CD4-positive, CD25-positive, alpha-beta regulatory T cell (primary cell): ENCODE results near the gene IL12RB2. TPM values are rescaled to one million over a fixed set of nuclear protein-coding genes. Genes with fewer than 3 reads are reported as not detected.
"Not testable (repeated sequence)": the region's sequence is repeated elsewhere in the genome, so short reads cannot be mapped to it uniquely, and the experiment has no call there.

Experiments
- ATAC-seq, 2 donors: fragments of 150-1000 bp; cut with Tn5 transposase; one replicate each; pipeline ENCODE4 v1.10.0; 2021; ENCODE audit warnings: low read depth in 2 of 2, moderate number of reproducible peaks in 2 of 2, moderate library complexity in 1 of 2
- DNase-seq, 3 donors: peaks; one replicate each; pipeline versions ENCODE4 v3.0.0 to v3.0.0-alpha.2; 2012 to 2022; ENCODE audit warnings: mixed read lengths in 1 of 3
- H3K27ac ChIP-seq: one replicate; pipeline ENCODE4 v1.7.0; 2013; ENCODE audit warnings: mild to moderate bottlenecking, low read length; ENCODE audit not compliant: insufficient read depth, poor library complexity, severe bottlenecking
- H3K27me3 ChIP-seq: one replicate; pipeline ENCODE4 v1.7.0; 2013; ENCODE audit warnings: low read length; ENCODE audit not compliant: control insufficient read depth, insufficient read depth
- H3K36me3 ChIP-seq: one replicate; pipeline ENCODE4 v1.7.0; 2013; ENCODE audit warnings: mild to moderate bottlenecking, low read length, moderate library complexity; ENCODE audit not compliant: control insufficient read depth, insufficient read depth
- H3K4me1 ChIP-seq: 2 replicates; pipeline ENCODE4 v1.7.0; 2013; ENCODE audit warnings: mild to moderate bottlenecking, low read length; ENCODE audit not compliant: insufficient read depth, control insufficient read depth, poor library complexity, severe bottlenecking
- H3K4me3 ChIP-seq: one replicate; pipeline ENCODE4 v1.7.0; 2013; ENCODE audit warnings: low read depth, mild to moderate bottlenecking, low read length, moderate library complexity
- H3K9me3 ChIP-seq, 2 experiments: 1 replicate in 1 of 2; 2 replicates in 1 of 2; pipeline ENCODE4 v1.7.0; 2013; ENCODE audit warnings: low read length in 2 of 2, mild to moderate bottlenecking in 1 of 2, moderate library complexity in 1 of 2; ENCODE audit not compliant: control insufficient read depth in 2 of 2
- H3K27ac Mint-ChIP-seq, 3 donors: one replicate each; pipeline ENCODE4 v1.8.0; 2020 to 2022; ENCODE audit warnings: mild to moderate bottlenecking in 3 of 3, mixed read lengths in 3 of 3, moderate library complexity in 2 of 3
- H3K27me3 Mint-ChIP-seq: one replicate; pipeline ENCODE4 v1.8.0; 2022; ENCODE audit warnings: mild to moderate bottlenecking, mixed read lengths
- H3K36me3 Mint-ChIP-seq: one replicate; pipeline ENCODE4 v1.8.0; 2020; ENCODE audit warnings: mixed read lengths
- H3K4me1 Mint-ChIP-seq, 4 donors: one replicate each; pipeline ENCODE4 v1.8.0; 2020 to 2022; ENCODE audit warnings: mixed read lengths in 4 of 4, mild to moderate bottlenecking in 1 of 4
- H3K4me3 Mint-ChIP-seq, 4 donors: one replicate each; pipeline ENCODE4 v1.8.0; 2020 to 2022; ENCODE audit warnings: mild to moderate bottlenecking in 4 of 4, mixed read lengths in 4 of 4, moderate library complexity in 3 of 4
- H3K9me3 Mint-ChIP-seq, 7 donors: one replicate each; pipeline ENCODE4 v1.8.0; 2020 to 2022; ENCODE audit warnings: mixed read lengths in 7 of 7, mild to moderate bottlenecking in 3 of 7, moderate library complexity in 2 of 7
- polyA plus RNA-seq, 4 donors: library from polyadenylated mRNA; unstranded; fragments of 300-500 nt; fragmentation: Illumina TruSeq; gene quantifications; one replicate each; pipeline ENCODE4 v1.2.3, GENCODE V29; 2021
- total RNA-seq: library from RNA; stranded (reverse); gene quantifications from one replicate; pipeline ENCODE4 v1.2.3, GENCODE V29; 2022

Gene IL12RB2
- total and polyA plus RNA-seq, 5 donors from 2014 or later: 11.9 to 43.5 (median 18.1) TPM

GRCh38 chr1:67437961-67438360 lies 130.3 kb downstream of the IL12RB2 start:
- no peaks in the 10 kb centered on the region for H3K9me3 ChIP-seq
- no peaks in the 10 kb centered on the region for H3K9me3 Mint-ChIP-seq
- H3K4me3 ChIP-seq: no peak overlapping the region
- no peak overlapping the region for H3K4me3 Mint-ChIP-seq
- no peak overlapping the region for H3K27ac Mint-ChIP-seq
- DNase-seq (no peak), ATAC-seq (no peak)
- H3K36me3 ChIP-seq: no peaks in the 10 kb centered on the region
- no peaks in the 10 kb centered on the region for H3K27me3 Mint-ChIP-seq
- H3K4me1 Mint-ChIP-seq: no peaks in the 10 kb centered on the region
- no peaks in the 10 kb centered on the region for H3K27me3 ChIP-seq
- no peaks in the 10 kb centered on the region for H3K36me3 Mint-ChIP-seq
- H3K27ac ChIP-seq: no peak overlapping the region
- H3K4me1 ChIP-seq: no peaks in the 10 kb centered on the region

GRCh38 chr1:67439277-67440029 lies 131.8 kb downstream of the IL12RB2 start:
- H3K4me3 ChIP-seq: no peak overlapping the region
- no peaks in the 10 kb centered on the region for H3K27me3 Mint-ChIP-seq
- H3K27ac ChIP-seq: no peak overlapping the region
- no peaks in the 10 kb centered on the region for H3K9me3 Mint-ChIP-seq
- no peaks in the 10 kb centered on the region for H3K9me3 ChIP-seq
- no peaks in the 10 kb centered on the region for H3K4me1 ChIP-seq
- DNase-seq (no peak), ATAC-seq (no peak)
- H3K4me3 Mint-ChIP-seq: peak overlapping the region in 1 of 4 donors; percentile 1
- no peaks in the 10 kb centered on the region for H3K27me3 ChIP-seq
- no peaks in the 10 kb centered on the region for H3K36me3 ChIP-seq
- H3K27ac Mint-ChIP-seq: no peak overlapping the region
- no peaks in the 10 kb centered on the region for H3K4me1 Mint-ChIP-seq
- no peaks in the 10 kb centered on the region for H3K36me3 Mint-ChIP-seq

- no peaks in the 10 kb centered on the region for H3K4me1 Mint-ChIP-seq
- Histone ChIP-seq H3K9me3 (no peaks in the 10 kb centered on the region), H3K4me3 (no peak overlapping the region), H3K27ac (no peak overlapping the region), H3K36me3 (no peaks in the 10 kb centered on the region), H3K4me1 (no peaks in the 10 kb centered on the region), H3K27me3 (no peaks in the 10 kb centered on the region)
- ATAC-seq (no peak), DNase-seq (no peak)
- H3K36me3 Mint-ChIP-seq: no peaks in the 10 kb centered on the region
- H3K27ac Mint-ChIP-seq: peak overlapping the region in 1 of 3 donors; percentile 54
- H3K4me3 Mint-ChIP-seq: no peak overlapping the region
- H3K27me3 Mint-ChIP-seq: no peaks in the 10 kb centered on the region
- no peaks in the 10 kb centered on the region for H3K9me3 Mint-ChIP-seq
These were observed 132.7 kb downstream of the IL12RB2 start for GRCh38 chr1:67440339-67440738.

GRCh38 chr1:67441183-67441582 lies 133.5 kb downstream of the IL12RB2 start:
- H3K27ac ChIP-seq: no peak overlapping the region
- H3K36me3 Mint-ChIP-seq: no peaks in the 10 kb centered on the region
- no peaks in the 10 kb centered on the region for H3K4me1 ChIP-seq
- H3K4me3 ChIP-seq: no peak overlapping the region
- H3K27ac Mint-ChIP-seq: peak overlapping the region in 1 of 3 donors; percentile 74
- no peak overlapping the region for H3K4me3 Mint-ChIP-seq
- DNase-seq (no peak), ATAC-seq (no peak)
- no peaks in the 10 kb centered on the region for H3K4me1 Mint-ChIP-seq
- no peaks in the 10 kb centered on the region for H3K9me3 ChIP-seq
- no peaks in the 10 kb centered on the region for H3K27me3 ChIP-seq
- no peaks in the 10 kb centered on the region for H3K36me3 ChIP-seq
- H3K9me3 Mint-ChIP-seq: no peaks in the 10 kb centered on the region
- H3K27me3 Mint-ChIP-seq: peaks cover 3% of the 10 kb centered on the region

GRCh38 chr1:67441739-67442281 lies 134.1 kb downstream of the IL12RB2 start:
- Histone ChIP-seq H3K27me3 (no peaks in the 10 kb centered on the region), H3K9me3 (no peaks in the 10 kb centered on the region), H3K4me3 (no peak overlapping the region), H3K36me3 (no peaks in the 10 kb centered on the region), H3K4me1 (no peaks in the 10 kb centered on the region), H3K27ac (no peak overlapping the region)
- Mint-ChIP-seq H3K4me3 (no peak overlapping the region), H3K27ac (no peak overlapping the region), H3K9me3 (no peaks in the 10 kb centered on the region), H3K4me1 (no peaks in the 10 kb centered on the region), H3K36me3 (no peaks in the 10 kb centered on the region), H3K27me3 (peaks cover 9% of the 10 kb centered on the region)
- ATAC-seq: no peak
- DNase-seq: no peak

GRCh38 chr1:67446014-67446413 lies 138.3 kb downstream of the IL12RB2 start:
- not testable (repeated sequence) for H3K4me1 Mint-ChIP-seq, H3K36me3 Mint-ChIP-seq, H3K4me3 ChIP-seq, H3K27me3 ChIP-seq, DNase-seq, H3K36me3 ChIP-seq, H3K27ac ChIP-seq, H3K4me1 ChIP-seq, H3K9me3 ChIP-seq, H3K27ac Mint-ChIP-seq, H3K9me3 Mint-ChIP-seq, ATAC-seq, H3K4me3 Mint-ChIP-seq
- H3K27me3 Mint-ChIP-seq: peaks cover 14% of the 10 kb centered on the region

Other genes starting within 250 kb of the IL12RB2 start
- gene C1orf141, start 172.9 kb upstream of the IL12RB2 start, total RNA-seq: not detected
- gene C1orf141, start 172.9 kb upstream of the IL12RB2 start, polyA plus RNA-seq: not detected
- gene IL23R, start 141.4 kb upstream of the IL12RB2 start, total RNA-seq: not detected
- gene IL23R, start 141.4 kb upstream of the IL12RB2 start, polyA plus RNA-seq: under 1 TPM in 3 of 4 donors, not detected in 1; 0.20 to 0.35 (median 0.30) TPM
- gene SERBP1, start 122.5 kb downstream of the IL12RB2 start, total RNA-seq: 148 TPM
- gene SERBP1, start 122.5 kb downstream of the IL12RB2 start, polyA plus RNA-seq: 100 to 1,000 TPM; 131 to 139 (median 137) TPM